Hepatocyte (in vitro differentiated cells): ENCODE measurements around the gene ZNF462. TPM values are rescaled to one million over a fixed set of nuclear protein-coding genes. Genes with fewer than 3 reads are reported as not detected.

Experiments
- DNase-seq: peaks from one replicate; pipeline ENCODE4 v3.0.0-alpha.2; 2016; ENCODE audit warnings: low spot score
- H2AFZ ChIP-seq: fragments of 200-600 bp; sonication (generic); 2 replicates; pipeline ENCODE4 v1.6.0; 2016; ENCODE audit warnings: antibody characterized with exemption, mild to moderate bottlenecking
- H3K27ac ChIP-seq: fragments of 200-600 bp; sonication (generic); 2 replicates; pipeline ENCODE4 v1.5.1; 2016; ENCODE audit warnings: mild to moderate bottlenecking
- H3K27me3 ChIP-seq: fragments of 200-600 bp; sonication (generic); 2 replicates; pipeline ENCODE4 v1.6.1; 2016
- H3K36me3 ChIP-seq: fragments of 200-600 bp; sonication (generic); replicated peaks from 2 replicates; pipeline ENCODE4 v1.5.1; 2016; ENCODE audit warnings: low read depth; ENCODE audit not compliant: insufficient read depth
- H3K4me1 ChIP-seq: fragments of 200-600 bp; sonication (generic); 2 replicates; pipeline ENCODE4 v1.5.1; 2016; ENCODE audit warnings: mild to moderate bottlenecking, moderate library complexity; ENCODE audit not compliant: insufficient read depth
- H3K4me2 ChIP-seq: fragments of 200-600 bp; sonication (generic); 2 replicates; pipeline ENCODE4 v1.6.0; 2016
- H3K4me3 ChIP-seq: fragments of 200-600 bp; sonication (generic); 2 replicates; pipeline ENCODE4 v1.5.1; 2016; ENCODE audit warnings: mild to moderate bottlenecking
- H3K79me2 ChIP-seq: fragments of 200-600 bp; sonication (generic); 2 replicates; pipeline ENCODE4 v1.6.0; 2017; ENCODE audit warnings: mild to moderate bottlenecking
- H3K9me2 ChIP-seq: fragments of 200-600 bp; sonication (generic); replicated peaks from 2 replicates; pipeline ENCODE4 v1.6.0; 2017; ENCODE audit warnings: mild to moderate bottlenecking; ENCODE audit not compliant: insufficient read depth
- H3K9me3 ChIP-seq: fragments of 200-600 bp; sonication (generic); 2 replicates; pipeline ENCODE4 v1.5.1; 2016; ENCODE audit warnings: low read depth, mild to moderate bottlenecking
- H4K20me1 ChIP-seq: fragments of 200-600 bp; sonication (generic); 2 replicates; pipeline ENCODE4 v1.6.0; 2016; ENCODE audit warnings: mild to moderate bottlenecking; ENCODE audit not compliant: insufficient read depth, poor library complexity, severe bottlenecking
- EZH2 ChIP-seq: fragments of 200-600 bp; sonication (generic); IDR thresholded peaks from 2 replicates; pipeline ENCODE4 v1.6.1; 2016; ENCODE audit warnings: antibody characterized with exemption, mild to moderate bottlenecking, borderline replicate concordance
- EZH2phosphoT487 ChIP-seq: fragments of 200-600 bp; sonication (generic); IDR thresholded peaks from one replicate; pipeline ENCODE4 v1.6.1; 2018; ENCODE audit warnings: antibody characterized with exemption, mild to moderate bottlenecking, low read depth, moderate library complexity; ENCODE audit not compliant: unreplicated experiment, severe bottlenecking
- WGBS: methylation state at CpG from one replicate; pipeline ENCODE4 v1.1.6; 2016; ENCODE audit warnings: low lambda C conversion rate; ENCODE audit errors: missing lambda C conversion rate; 5-methylcytosine and 5-hydroxymethylcytosine counted together
- polyA plus RNA-seq: library from polyadenylated mRNA; unstranded; fragments of >200 nt; fragmentation: Nextera tagmentation; extraction: Ambion mirVana; gene quantifications from 2 replicates; pipeline ENCODE4 v1.2.1, GENCODE V29; 2016
- total RNA-seq: library from RNA; depleted of rRNA; stranded (reverse); fragments of >200 nt; gene quantifications from 2 replicates; pipeline ENCODE4 v1.2.3, GENCODE V29; 2014
- TF ChIP-seq, protein P1 (sequence below): fragments of 200-600 bp; sonication (generic); IDR thresholded peaks from 2 replicates; pipeline ENCODE4 v1.5.1; 2016; ENCODE audit warnings: antibody characterized with exemption, mild to moderate bottlenecking; ENCODE audit not compliant: poor library complexity

ZNF462 gene
- total and polyA plus RNA-seq, 2 experiments from 2014 or later, result 7.8 to 27.5 TPM

DNA sequence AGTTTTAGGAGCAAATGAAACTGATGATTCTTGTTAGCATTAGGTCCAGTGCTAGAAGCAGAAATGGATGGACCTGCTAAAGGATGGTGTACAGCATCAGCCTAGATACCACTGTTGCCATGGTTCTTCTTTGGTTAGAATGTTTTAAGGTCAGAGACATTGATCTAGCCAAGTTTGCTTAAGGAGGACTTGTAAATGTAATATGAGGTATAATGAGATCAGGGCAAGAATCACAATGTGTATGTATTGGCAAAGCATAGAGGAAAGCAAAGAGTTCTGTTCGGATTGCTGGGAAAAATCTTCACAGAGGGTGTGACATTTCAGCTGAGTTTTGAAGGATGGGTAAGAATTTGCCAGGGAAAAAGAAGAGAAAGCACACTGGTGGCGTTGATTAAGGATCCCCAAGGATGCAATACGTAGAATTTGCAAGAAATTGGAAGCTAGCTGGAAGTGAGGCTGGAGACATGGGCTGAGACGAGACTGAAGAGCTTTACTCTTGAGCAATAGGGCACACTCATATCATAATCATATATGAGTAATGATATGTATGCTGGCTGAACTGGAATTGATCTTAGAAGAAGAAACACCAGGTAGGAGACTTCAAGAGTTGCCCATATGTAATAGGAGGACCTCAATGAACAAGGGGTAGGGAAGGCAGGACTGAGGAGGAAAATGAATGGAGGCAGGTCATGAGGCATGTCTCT is 102.0 kb downstream of the ZNF462 start:
- no peaks in the 10 kb centered on the region for H3K9me3 ChIP-seq
- H3K36me3 ChIP-seq, result no peaks in the 10 kb centered on the region
- H3K4me2 ChIP-seq, result no peak overlapping the region
- no peak overlapping the region for H3K4me3 ChIP-seq
- no peak overlapping the region for H3K27ac ChIP-seq
- WGBS, result 96% methylated on average over 4 of the region's 4 CpGs
- no peaks in the 10 kb centered on the region for H3K9me2 ChIP-seq
- H3K79me2 ChIP-seq, result peaks cover 6% of the 10 kb centered on the region
- TF ChIP-seq EZH2phosphoT487 (no peak), EZH2 (no peak)
- TF ChIP-seq, protein P1, sequence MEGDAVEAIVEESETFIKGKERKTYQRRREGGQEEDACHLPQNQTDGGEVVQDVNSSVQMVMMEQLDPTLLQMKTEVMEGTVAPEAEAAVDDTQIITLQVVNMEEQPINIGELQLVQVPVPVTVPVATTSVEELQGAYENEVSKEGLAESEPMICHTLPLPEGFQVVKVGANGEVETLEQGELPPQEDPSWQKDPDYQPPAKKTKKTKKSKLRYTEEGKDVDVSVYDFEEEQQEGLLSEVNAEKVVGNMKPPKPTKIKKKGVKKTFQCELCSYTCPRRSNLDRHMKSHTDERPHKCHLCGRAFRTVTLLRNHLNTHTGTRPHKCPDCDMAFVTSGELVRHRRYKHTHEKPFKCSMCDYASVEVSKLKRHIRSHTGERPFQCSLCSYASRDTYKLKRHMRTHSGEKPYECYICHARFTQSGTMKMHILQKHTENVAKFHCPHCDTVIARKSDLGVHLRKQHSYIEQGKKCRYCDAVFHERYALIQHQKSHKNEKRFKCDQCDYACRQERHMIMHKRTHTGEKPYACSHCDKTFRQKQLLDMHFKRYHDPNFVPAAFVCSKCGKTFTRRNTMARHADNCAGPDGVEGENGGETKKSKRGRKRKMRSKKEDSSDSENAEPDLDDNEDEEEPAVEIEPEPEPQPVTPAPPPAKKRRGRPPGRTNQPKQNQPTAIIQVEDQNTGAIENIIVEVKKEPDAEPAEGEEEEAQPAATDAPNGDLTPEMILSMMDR, result no peak
- H3K4me1 ChIP-seq, result no peaks in the 10 kb centered on the region
- no peak overlapping the region for H2AFZ ChIP-seq
- DNase-seq, result no peak
- H3K27me3 ChIP-seq, result no peaks in the 10 kb centered on the region
- H4K20me1 ChIP-seq, result no peaks in the 10 kb centered on the region

DNA sequence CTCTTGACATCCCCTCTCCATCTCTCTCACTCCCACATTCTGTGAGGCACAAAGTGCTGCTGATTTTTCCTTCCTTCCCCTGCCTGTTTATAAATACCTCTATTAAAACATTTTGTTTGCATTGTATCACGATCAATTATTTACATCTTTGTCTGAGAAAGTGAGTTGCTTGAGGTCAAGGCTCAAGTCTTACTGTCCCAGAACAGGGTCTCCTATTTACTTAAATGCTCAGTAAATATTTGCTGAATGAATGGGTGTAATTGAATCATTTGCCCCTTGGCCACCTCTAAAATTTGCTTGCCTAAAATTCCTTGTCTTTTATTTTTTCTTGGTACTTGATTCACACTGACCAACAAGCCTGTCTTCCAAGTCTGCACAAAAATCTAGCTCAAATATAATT is 103.5 kb downstream of the ZNF462 start:
- Histone ChIP-seq H3K4me1 (no peaks in the 10 kb centered on the region), H3K27me3 (no peaks in the 10 kb centered on the region), H3K9me3 (no peaks in the 10 kb centered on the region), H3K79me2 (peaks cover 6% of the 10 kb centered on the region), H3K27ac (no peak overlapping the region), H3K4me3 (no peak overlapping the region), H3K4me2 (no peak overlapping the region), H2AFZ (no peak overlapping the region), H4K20me1 (no peaks in the 10 kb centered on the region), H3K36me3 (no peaks in the 10 kb centered on the region), H3K9me2 (no peaks in the 10 kb centered on the region)
- WGBS, result 27% methylated on average over 1 of the region's 1 CpG
- DNase-seq, result no peak
- no peak for TF ChIP-seq EZH2phosphoT487
- TF ChIP-seq, protein P1, result no peak
- TF ChIP-seq EZH2, result no peak

DNA sequence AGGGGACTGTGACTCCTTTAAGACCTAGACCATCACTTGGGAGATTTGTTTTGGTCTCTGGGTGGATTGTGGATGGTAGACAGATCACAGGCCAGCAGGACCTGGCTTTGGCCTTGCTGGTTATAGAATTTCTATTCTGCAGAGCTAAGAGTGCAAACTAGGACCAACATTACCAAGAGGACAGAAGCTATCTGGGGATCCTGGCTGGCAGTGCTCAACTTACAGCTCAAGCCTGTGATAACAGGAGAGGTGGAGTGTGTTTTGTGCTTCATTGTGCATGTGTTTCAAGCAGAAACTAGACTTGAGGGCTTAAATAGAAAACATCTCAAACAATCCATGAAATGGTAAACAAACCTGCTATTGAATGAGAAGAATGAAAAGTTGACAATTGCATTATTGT is 106.7 kb downstream of the ZNF462 start:
- H3K9me2 ChIP-seq, result no peaks in the 10 kb centered on the region
- H3K4me1 ChIP-seq, result no peaks in the 10 kb centered on the region
- no peaks in the 10 kb centered on the region for H3K36me3 ChIP-seq
- H3K27ac ChIP-seq, result no peak overlapping the region
- no peaks in the 10 kb centered on the region for H3K27me3 ChIP-seq
- H4K20me1 ChIP-seq, result no peaks in the 10 kb centered on the region
- H3K4me2 ChIP-seq, result no peak overlapping the region
- no peak overlapping the region for H3K4me3 ChIP-seq
- H3K9me3 ChIP-seq, result no peaks in the 10 kb centered on the region
- H2AFZ ChIP-seq, result no peak overlapping the region
- no peak for TF ChIP-seq EZH2
- no peak for TF ChIP-seq EZH2phosphoT487
- TF ChIP-seq, protein P1, result no peak
- DNase-seq, result no peak
- H3K79me2 ChIP-seq, result peaks cover 4% of the 10 kb centered on the region
